ENCODE measurements around the gene ZFAND3. TPM values are rescaled to one million over a fixed set of nuclear protein-coding genes. Genes with fewer than 3 reads are reported as not detected.

The ZFAND3 gene
- total RNA-seq, 4 donors from 2014 or later, result 46.3 to 73.6 (median 49.3) TPM

- peaks cover 0 to 29% of the 10 kb centered on the region in 2 donors for H3K36me3 ChIP-seq
- H3K27me3 ChIP-seq, result no peaks in the 10 kb centered on the region
- H3K4me1 ChIP-seq, result peaks cover 0 to 42% (median 0%) of the 10 kb centered on the region in 3 donors
- TF ChIP-seq POLR2A (IDR thresholded peaks at IDR 0.05) (no peak), EP300 (IDR thresholded peaks at IDR 0.05) (no peak), POLR2AphosphoS5 (IDR thresholded peaks at IDR 0.05) (no peak), CTCF (IDR thresholded peaks at IDR 0.05) (no peak)
- 70 to 86% methylated on average over 7 to 8 of the region's 8 CpGs for WGBS, 2 donors (ENCODE audit: low coverage in 1 of 2)
- ATAC-seq, result no peak
- no peak overlapping the region for H3K4me3 ChIP-seq
- H3K27ac ChIP-seq, result no peak overlapping the region
- H3K9me3 ChIP-seq, result no peaks in the 10 kb centered on the region
Measured at GRCh38 chr6:38143191-38144150, 323.9 kb downstream of the ZFAND3 start.

- 50 to 95% methylated on average over 1 to 4 of the region's 5 CpGs for WGBS, 2 donors (ENCODE audit: low coverage in 1 of 2)
- H3K4me1 ChIP-seq, result peaks cover 0 to 52% (median 7%) of the 10 kb centered on the region in 3 donors
- H3K36me3 ChIP-seq, result peaks cover 0 to 29% of the 10 kb centered on the region in 2 donors
- ATAC-seq, result no peak
- H3K27me3 ChIP-seq, result no peaks in the 10 kb centered on the region
- no peaks in the 10 kb centered on the region for H3K9me3 ChIP-seq
- H3K4me3 ChIP-seq, result no peak overlapping the region
- H3K27ac ChIP-seq, result no peak overlapping the region
- TF ChIP-seq CTCF (IDR thresholded peaks at IDR 0.05), result no peak
- no peak for TF ChIP-seq POLR2AphosphoS5 (IDR thresholded peaks at IDR 0.05)
- no peak for TF ChIP-seq POLR2A (IDR thresholded peaks at IDR 0.05)
- TF ChIP-seq EP300 (IDR thresholded peaks at IDR 0.05), result no peak
Measured at GRCh38 chr6:38144365-38144945, 324.9 kb downstream of the ZFAND3 start.

- no peak overlapping the region for H3K4me3 ChIP-seq
- H3K27me3 ChIP-seq, result no peaks in the 10 kb centered on the region
- WGBS, 2 donors (ENCODE audit: low coverage in 1 of 2), result 33 to 100% methylated on average over 1 to 2 of the region's 8 CpGs
- no peaks in the 10 kb centered on the region for H3K9me3 ChIP-seq
- H3K36me3 ChIP-seq, result peaks cover 0 to 34% of the 10 kb centered on the region in 2 donors
- H3K27ac ChIP-seq, result no peak overlapping the region
- TF ChIP-seq POLR2AphosphoS5 (IDR thresholded peaks at IDR 0.05) (no peak), CTCF (IDR thresholded peaks at IDR 0.05) (no peak), EP300 (IDR thresholded peaks at IDR 0.05) (no peak), POLR2A (IDR thresholded peaks at IDR 0.05) (no peak)
- ATAC-seq, result no peak
- peaks cover 0 to 49% (median 11%) of the 10 kb centered on the region in 3 donors for H3K4me1 ChIP-seq
Measured at GRCh38 chr6:38146021-38146733, 326.6 kb downstream of the ZFAND3 start.

- Histone ChIP-seq H3K9me3 (no peaks in the 10 kb centered on the region), H3K4me1 (peaks cover 0 to 45% (median 11%) of the 10 kb centered on the region in 3 donors), H3K4me3 (no peak overlapping the region), H3K36me3 (peaks cover 0 to 39% of the 10 kb centered on the region in 2 donors), H3K27me3 (no peaks in the 10 kb centered on the region), H3K27ac (no peak overlapping the region)
- no peak for TF ChIP-seq EP300 (IDR thresholded peaks at IDR 0.05)
- TF ChIP-seq POLR2AphosphoS5 (IDR thresholded peaks at IDR 0.05), result no peak
- no peak for TF ChIP-seq CTCF (IDR thresholded peaks at IDR 0.05)
- TF ChIP-seq POLR2A (IDR thresholded peaks at IDR 0.05), result no peak
- WGBS, 2 donors (ENCODE audit: low coverage in 1 of 2), result 91 to 100% methylated on average over 1 of the region's 1 CpG
- ATAC-seq, result no peak
Measured at GRCh38 chr6:38146734-38147027, 327.2 kb downstream of the ZFAND3 start.
